ENCODE results near the gene H6PD. TPM values are rescaled to one million over a fixed set of nuclear protein-coding genes. Genes with fewer than 3 reads are reported as not detected.
A peak's percentile ranks its signal among the peaks of the same experiment; 100 is the strongest.

Gene H6PD
- total and polyA plus RNA-seq, 9 of the 15 experiments (the other 6 are each of a cell fraction or from before 2014, with no cell fraction given) = 0.04 to 2.5 (median 0.95) TPM

GRCh38 chr1:9273177-9273576, 38.6 kb downstream of the H6PD start:
- WGBS (ENCODE audit: insufficient coverage, low coverage, missing lambda C conversion rate) = 3% methylated on average over 11 of the region's 11 CpGs
- ChIA-PET POLR2A (interaction anchor here (0.6 kb wide), 2 partner anchors 104 to 1116 kb away, joined by 3 to 4 read pairs; no protein-coding TSS in a partner anchor), CTCF (ENCODE audit: low intra/inter-chr PET ratio) (no interaction called here)
- H3K9ac ChIP-seq (ENCODE audit: insufficient read depth in 1 of 2, low read depth in 2 of 2, low read length in 2 of 2) = no peak overlapping the region; a peak in 1 of 4 replicates
- ATAC-seq = peak; percentile 40; the same call in 2 of the 3 replicates
- intact Hi-C loops (cut with micrococcal nuclease) (no loop called here), in situ Hi-C loops (cut with MboI) (no loop called here)
- peaks cover 54 to 71% of the 10 kb centered on the region in 2 experiments for H3K27me3 ChIP-seq (ENCODE audit: control insufficient read depth in 2 of 2, insufficient read depth in 2 of 2, low read length in 2 of 2)
- peaks cover 4 to 10% of the 10 kb centered on the region in 2 experiments; a peak in 3 of 5 replicates for H3K4me1 ChIP-seq (replicated peaks in 1 of 2; ENCODE audit: control insufficient read depth in 2 of 2, insufficient read depth in 2 of 2, low read length in 2 of 2)
- TF ChIP-seq, protein P1, sequence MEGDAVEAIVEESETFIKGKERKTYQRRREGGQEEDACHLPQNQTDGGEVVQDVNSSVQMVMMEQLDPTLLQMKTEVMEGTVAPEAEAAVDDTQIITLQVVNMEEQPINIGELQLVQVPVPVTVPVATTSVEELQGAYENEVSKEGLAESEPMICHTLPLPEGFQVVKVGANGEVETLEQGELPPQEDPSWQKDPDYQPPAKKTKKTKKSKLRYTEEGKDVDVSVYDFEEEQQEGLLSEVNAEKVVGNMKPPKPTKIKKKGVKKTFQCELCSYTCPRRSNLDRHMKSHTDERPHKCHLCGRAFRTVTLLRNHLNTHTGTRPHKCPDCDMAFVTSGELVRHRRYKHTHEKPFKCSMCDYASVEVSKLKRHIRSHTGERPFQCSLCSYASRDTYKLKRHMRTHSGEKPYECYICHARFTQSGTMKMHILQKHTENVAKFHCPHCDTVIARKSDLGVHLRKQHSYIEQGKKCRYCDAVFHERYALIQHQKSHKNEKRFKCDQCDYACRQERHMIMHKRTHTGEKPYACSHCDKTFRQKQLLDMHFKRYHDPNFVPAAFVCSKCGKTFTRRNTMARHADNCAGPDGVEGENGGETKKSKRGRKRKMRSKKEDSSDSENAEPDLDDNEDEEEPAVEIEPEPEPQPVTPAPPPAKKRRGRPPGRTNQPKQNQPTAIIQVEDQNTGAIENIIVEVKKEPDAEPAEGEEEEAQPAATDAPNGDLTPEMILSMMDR (IDR thresholded peaks at IDR 0.05 in 2 of 3, conservative IDR thresholded peaks at IDR 0.05 in 1 of 3; ENCODE audit: insufficient read depth in 2 of 3, low read depth in 1 of 3, low read length in 3 of 3) = peak; percentile 20 to 42 (median 21); a peak in 4 of 6 replicates
- peak; percentile 52; the same call in 1 of the 2 replicates for TF ChIP-seq ZNF24 (IDR thresholded peaks at IDR 0.05)
- TF ChIP-seq, protein P2, sequence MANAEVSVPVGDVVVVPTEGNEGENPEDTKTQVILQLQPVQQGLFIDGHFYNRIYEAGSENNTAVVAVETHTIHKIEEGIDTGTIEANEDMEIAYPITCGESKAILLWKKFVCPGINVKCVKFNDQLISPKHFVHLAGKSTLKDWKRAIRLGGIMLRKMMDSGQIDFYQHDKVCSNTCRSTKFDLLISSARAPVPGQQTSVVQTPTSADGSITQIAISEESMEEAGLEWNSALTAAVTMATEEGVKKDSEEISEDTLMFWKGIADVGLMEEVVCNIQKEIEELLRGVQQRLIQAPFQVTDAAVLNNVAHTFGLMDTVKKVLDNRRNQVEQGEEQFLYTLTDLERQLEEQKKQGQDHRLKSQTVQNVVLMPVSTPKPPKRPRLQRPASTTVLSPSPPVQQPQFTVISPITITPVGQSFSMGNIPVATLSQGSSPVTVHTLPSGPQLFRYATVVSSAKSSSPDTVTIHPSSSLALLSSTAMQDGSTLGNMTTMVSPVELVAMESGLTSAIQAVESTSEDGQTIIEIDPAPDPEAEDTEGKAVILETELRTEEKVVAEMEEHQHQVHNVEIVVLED (CRISPR knock-in tag; IDR thresholded peaks at IDR 0.05) = no peak
- no TSS peak for BruUV-seq (replicated peaks)
- no peak overlapping the region for H3K4me2 ChIP-seq (ENCODE audit: insufficient read depth, low read length)
- H4K20me1 ChIP-seq (replicated peaks; ENCODE audit: control insufficient read depth, insufficient read depth, low read length) = peaks cover 35% of the 10 kb centered on the region
- H3K4me3 ChIP-seq = no peak overlapping the region
- no peak for DNase-seq (ENCODE audit: extremely low read depth in 1 of 4, low spot score in 3 of 4)
- no peak for FAIRE-seq
- no peaks in the 10 kb centered on the region for H3K79me2 ChIP-seq (ENCODE audit: control insufficient read depth, insufficient read depth, low read length)
- no peaks in the 10 kb centered on the region for H3K9me3 ChIP-seq (replicated peaks; ENCODE audit: control insufficient read depth, insufficient read depth, low read depth, low read length)
- no peak overlapping the region for H2AFZ ChIP-seq (ENCODE audit: low read depth, low read length)
- no peaks in the 10 kb centered on the region for H3K36me3 ChIP-seq (ENCODE audit: control insufficient read depth, insufficient read depth, low read length)
- no peaks in the 10 kb centered on the region for H3K9me1 ChIP-seq (ENCODE audit: control insufficient read depth, insufficient read depth, low read length)
- no peak overlapping the region for H3K27ac ChIP-seq (ENCODE audit: extremely low read depth, low read depth, low read length)
